Mammary epithelial cell (primary cell): ENCODE data around the gene CMTM8.

Source experiments
- CTCF ChIP-seq, 2 donors: IDR thresholded peaks in 1 of 2; conservative IDR thresholded peaks in 1 of 2; 2 replicates each; pipeline ENCODE4 v1.5.1; 2011 to 2012; ENCODE audit warnings: inconsistent platforms in 2 of 2, low read length in 2 of 2, mild to moderate bottlenecking in 2 of 2, control low read depth in 1 of 2, low read depth in 1 of 2; ENCODE audit not compliant: insufficient read depth in 1 of 2; ENCODE audit errors: extremely low read depth in 1 of 2
- EZH2 ChIP-seq: IDR thresholded peaks from 2 replicates; pipeline ENCODE4 v1.6.1; 2012; ENCODE audit warnings: low read length, inconsistent platforms, borderline replicate concordance

- TF ChIP-seq CTCF (conservative IDR thresholded peaks at IDR 0.05 in 1 of 2, IDR thresholded peaks at IDR 0.05 in 1 of 2; ENCODE audit: extremely low read depth in 1 of 2, insufficient read depth in 1 of 2, low read depth in 1 of 2, low read length in 2 of 2) (no peak), EZH2 (no peak)
Measured at GRCh38 chr3:32316976-32317375, 78.5 kb downstream of the CMTM8 start.
